HL-60 (cell line): ENCODE data around the gene CDC42.

ENCODE experiments used
- DNase-seq, 2 experiments: peaks; one replicate each; pipeline ENCODE4 v3.0.0-alpha.2; 2010 to 2020; ENCODE audit warnings: low read depth in 1 of 2, low spot score in 1 of 2
- H3K27ac ChIP-seq: fragments of 250-450 bp; sonication (Bioruptor Pico); replicated peaks from 2 replicates; pipeline ENCODE4 v1.5.1; 2020; ENCODE audit warnings: mild to moderate bottlenecking, moderate library complexity
- H3K27me3 ChIP-seq: fragments of 250-450 bp; sonication (Bioruptor Pico); 2 replicates; pipeline ENCODE4 v1.5.1; 2021; ENCODE audit warnings: mild to moderate bottlenecking, moderate library complexity; ENCODE audit not compliant: insufficient read depth, poor library complexity, severe bottlenecking
- H3K4me3 ChIP-seq: replicated peaks from 2 replicates; pipeline ENCODE4 v1.5.1; 2011; ENCODE audit warnings: mild to moderate bottlenecking, control low read depth, low read length; ENCODE audit not compliant: insufficient read depth
- CTCF ChIP-seq: IDR thresholded peaks from one replicate; pipeline ENCODE4 v1.5.1; 2011; ENCODE audit warnings: low read length, control low read depth, inconsistent platforms; ENCODE audit not compliant: insufficient read depth
- GABPA ChIP-seq: IDR thresholded peaks from 2 replicates; pipeline ENCODE4 v1.6.1; 2012; ENCODE audit warnings: low read depth
- POLR2AphosphoS5 ChIP-seq: IDR thresholded peaks from 2 replicates; pipeline ENCODE4 v1.6.1; 2012; ENCODE audit warnings: low read depth
- SPI1 ChIP-seq: IDR thresholded peaks from 2 replicates; pipeline ENCODE4 v1.6.1; 2012; ENCODE audit warnings: low read depth, mild to moderate bottlenecking, borderline replicate concordance
- TF ChIP-seq, protein P1 (sequence below): IDR thresholded peaks from 2 replicates; pipeline ENCODE4 v1.6.1; 2012; ENCODE audit warnings: low read depth; ENCODE audit not compliant: insufficient replicate concordance

Gene CDC42

DNA sequence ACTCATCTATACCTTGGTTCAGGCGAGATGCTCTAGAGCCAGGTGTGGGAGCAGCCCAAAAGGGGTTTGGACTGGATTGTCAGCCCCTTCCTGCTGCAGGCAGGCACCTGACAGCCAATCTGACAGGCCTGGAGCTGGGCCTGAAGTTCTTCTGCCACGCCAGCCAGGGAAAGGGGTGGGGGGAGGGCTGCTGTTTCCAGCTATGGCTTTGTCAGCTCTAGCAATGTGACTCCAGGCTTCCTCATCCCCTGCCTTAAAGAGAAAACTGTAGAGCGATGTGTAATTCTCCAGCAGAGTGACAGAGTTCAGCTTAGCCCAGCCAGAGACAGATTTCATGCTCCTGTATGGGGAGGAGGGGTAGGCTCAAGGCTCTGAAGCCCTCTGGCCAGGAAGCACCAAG is 60.0 kb downstream of the CDC42 start:
- H3K4me3 ChIP-seq, result no peak overlapping the region
- DNase-seq, result no peak
- no peaks in the 10 kb centered on the region for H3K27me3 ChIP-seq
- no peak overlapping the region for H3K27ac ChIP-seq
- TF ChIP-seq SPI1 (no peak), POLR2AphosphoS5 (no peak), GABPA (no peak)
- TF ChIP-seq, protein P1, sequence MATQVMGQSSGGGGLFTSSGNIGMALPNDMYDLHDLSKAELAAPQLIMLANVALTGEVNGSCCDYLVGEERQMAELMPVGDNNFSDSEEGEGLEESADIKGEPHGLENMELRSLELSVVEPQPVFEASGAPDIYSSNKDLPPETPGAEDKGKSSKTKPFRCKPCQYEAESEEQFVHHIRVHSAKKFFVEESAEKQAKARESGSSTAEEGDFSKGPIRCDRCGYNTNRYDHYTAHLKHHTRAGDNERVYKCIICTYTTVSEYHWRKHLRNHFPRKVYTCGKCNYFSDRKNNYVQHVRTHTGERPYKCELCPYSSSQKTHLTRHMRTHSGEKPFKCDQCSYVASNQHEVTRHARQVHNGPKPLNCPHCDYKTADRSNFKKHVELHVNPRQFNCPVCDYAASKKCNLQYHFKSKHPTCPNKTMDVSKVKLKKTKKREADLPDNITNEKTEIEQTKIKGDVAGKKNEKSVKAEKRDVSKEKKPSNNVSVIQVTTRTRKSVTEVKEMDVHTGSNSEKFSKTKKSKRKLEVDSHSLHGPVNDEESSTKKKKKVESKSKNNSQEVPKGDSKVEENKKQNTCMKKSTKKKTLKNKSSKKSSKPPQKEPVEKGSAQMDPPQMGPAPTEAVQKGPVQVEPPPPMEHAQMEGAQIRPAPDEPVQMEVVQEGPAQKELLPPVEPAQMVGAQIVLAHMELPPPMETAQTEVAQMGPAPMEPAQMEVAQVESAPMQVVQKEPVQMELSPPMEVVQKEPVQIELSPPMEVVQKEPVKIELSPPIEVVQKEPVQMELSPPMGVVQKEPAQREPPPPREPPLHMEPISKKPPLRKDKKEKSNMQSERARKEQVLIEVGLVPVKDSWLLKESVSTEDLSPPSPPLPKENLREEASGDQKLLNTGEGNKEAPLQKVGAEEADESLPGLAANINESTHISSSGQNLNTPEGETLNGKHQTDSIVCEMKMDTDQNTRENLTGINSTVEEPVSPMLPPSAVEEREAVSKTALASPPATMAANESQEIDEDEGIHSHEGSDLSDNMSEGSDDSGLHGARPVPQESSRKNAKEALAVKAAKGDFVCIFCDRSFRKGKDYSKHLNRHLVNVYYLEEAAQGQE, result no peak

DNA sequence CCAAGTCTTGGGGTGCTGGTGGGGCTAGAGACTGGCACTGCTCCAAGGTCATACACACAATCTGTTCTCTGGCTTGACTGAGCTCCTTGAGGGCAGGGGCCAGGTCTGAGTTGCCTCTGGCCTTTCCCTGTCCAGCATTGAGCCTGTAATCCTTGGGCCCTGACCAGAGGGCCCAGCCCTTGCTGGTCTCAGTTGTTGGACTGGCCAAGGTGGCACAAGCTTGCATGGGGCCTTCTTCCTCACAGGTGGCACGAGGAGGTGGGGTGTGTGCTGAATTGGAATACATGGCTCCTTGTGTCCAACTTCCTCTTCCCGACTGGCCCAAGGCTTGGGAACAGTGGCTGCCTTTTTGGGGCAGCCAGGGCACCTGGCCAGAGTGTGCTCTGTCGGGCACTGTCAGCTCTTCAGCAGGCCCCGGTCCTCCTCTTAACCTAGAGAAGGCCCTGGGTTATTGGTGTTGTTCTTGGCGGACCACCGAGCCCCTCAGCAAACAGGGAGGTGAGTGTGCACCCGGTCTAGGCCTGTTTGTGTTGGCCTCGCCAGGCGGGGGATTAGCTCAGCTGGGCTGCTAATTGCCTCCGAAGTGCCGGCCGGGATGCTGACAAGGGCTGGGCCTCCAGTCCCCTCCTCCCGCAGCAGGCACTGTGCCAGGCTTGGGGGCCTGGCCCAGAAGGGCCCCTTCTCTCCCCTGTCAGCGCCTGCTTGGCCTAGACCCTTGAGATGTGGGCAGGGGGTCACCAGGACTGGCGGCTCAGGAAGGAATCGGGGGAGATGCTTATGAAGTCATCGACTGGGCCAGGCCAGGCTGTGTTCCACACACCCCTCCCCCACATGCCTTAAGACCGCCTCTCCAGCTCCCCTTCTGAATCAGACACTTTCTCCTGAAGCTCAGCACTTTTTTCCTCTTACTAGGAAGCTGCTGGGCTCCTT is 61.8 kb downstream of the CDC42 start:
- H3K27me3 ChIP-seq, result no peaks in the 10 kb centered on the region
- no peak for TF ChIP-seq POLR2AphosphoS5
- no peak for TF ChIP-seq CTCF
- no peak for TF ChIP-seq SPI1
- TF ChIP-seq GABPA, result no peak
- TF ChIP-seq, protein P1, result no peak
- no peak overlapping the region for H3K4me3 ChIP-seq
- no peak overlapping the region for H3K27ac ChIP-seq
- DNase-seq, result no peak

DNA sequence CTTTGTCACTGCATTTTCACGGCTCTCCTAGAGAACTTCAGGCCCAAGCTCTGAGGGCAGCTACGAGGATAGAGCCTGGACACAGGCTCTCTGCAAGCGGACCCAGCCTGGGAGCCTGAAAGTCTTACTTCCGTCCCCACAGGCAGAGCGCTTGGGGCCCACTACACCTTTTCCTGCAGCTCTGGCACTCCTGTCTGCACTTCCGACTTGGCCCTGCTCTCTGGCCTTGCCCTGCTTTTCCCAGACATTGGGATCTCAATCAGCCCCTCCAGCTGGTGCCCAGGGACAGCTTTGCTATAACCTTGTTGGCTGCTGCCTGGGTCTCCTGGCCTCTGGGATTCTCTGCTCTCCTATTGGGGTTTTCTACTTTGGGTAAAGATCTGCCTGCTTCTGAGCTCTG is 62.8 kb downstream of the CDC42 start:
- Histone ChIP-seq H3K4me3 (no peak overlapping the region), H3K27ac (no peak overlapping the region)
- no peak for TF ChIP-seq POLR2AphosphoS5

DNA sequence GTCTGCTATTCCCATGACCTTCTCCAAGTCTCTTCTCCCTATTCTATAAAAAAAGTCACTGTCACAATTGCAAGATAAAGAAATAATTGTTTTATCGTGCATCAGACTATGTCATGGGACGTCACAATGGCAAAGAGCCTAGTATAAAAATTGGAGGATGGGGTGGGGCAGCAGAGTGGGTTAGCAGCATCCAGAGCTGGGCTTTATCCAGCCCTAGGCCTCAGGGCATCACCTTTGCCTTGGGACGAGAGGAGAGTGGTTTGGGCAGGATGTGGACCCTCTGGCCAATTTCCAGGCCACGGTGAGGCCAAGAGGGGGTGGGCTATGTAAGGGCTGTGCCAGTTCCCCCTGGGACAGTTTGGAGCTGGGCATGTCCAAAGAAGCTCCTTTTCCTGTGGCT is 64.7 kb downstream of the CDC42 start:
- Histone ChIP-seq H3K27ac (no peak overlapping the region), H3K4me3 (no peak overlapping the region), H3K27me3 (no peaks in the 10 kb centered on the region)
- no peak for DNase-seq
- TF ChIP-seq SPI1, result no peak
- TF ChIP-seq POLR2AphosphoS5, result no peak
- TF ChIP-seq GABPA, result no peak
- TF ChIP-seq CTCF, result no peak
- TF ChIP-seq, protein P1, result no peak

More for the DNA sequence above, 62.8 kb downstream of the CDC42 start:
- no peaks in the 10 kb centered on the region for H3K27me3 ChIP-seq
- no peak for DNase-seq
